Erythroblast (primary cell): ENCODE measurements around the gene LTBP4.
"Not testable (repeated sequence)": the region's sequence is repeated elsewhere in the genome, so short reads cannot be mapped to it uniquely, and the experiment has no call there.

ENCODE experiments used
- DNase-seq, 2 experiments: peaks; one replicate each; lab custom pipeline; 2025; lab: John Stamatoyannopoulos, UW
- GATA1 ChIP-seq: IDR thresholded peaks from 2 replicates; pipeline ENCODE4 v1.6.1; 2011; ENCODE audit warnings: low read depth, mild to moderate bottlenecking, control low read depth, low read length, moderate library complexity
- POLR2A ChIP-seq: IDR thresholded peaks from 2 replicates; pipeline ENCODE4 v1.6.1; 2011; ENCODE audit warnings: mild to moderate bottlenecking, low read length

Gene LTBP4

DNA sequence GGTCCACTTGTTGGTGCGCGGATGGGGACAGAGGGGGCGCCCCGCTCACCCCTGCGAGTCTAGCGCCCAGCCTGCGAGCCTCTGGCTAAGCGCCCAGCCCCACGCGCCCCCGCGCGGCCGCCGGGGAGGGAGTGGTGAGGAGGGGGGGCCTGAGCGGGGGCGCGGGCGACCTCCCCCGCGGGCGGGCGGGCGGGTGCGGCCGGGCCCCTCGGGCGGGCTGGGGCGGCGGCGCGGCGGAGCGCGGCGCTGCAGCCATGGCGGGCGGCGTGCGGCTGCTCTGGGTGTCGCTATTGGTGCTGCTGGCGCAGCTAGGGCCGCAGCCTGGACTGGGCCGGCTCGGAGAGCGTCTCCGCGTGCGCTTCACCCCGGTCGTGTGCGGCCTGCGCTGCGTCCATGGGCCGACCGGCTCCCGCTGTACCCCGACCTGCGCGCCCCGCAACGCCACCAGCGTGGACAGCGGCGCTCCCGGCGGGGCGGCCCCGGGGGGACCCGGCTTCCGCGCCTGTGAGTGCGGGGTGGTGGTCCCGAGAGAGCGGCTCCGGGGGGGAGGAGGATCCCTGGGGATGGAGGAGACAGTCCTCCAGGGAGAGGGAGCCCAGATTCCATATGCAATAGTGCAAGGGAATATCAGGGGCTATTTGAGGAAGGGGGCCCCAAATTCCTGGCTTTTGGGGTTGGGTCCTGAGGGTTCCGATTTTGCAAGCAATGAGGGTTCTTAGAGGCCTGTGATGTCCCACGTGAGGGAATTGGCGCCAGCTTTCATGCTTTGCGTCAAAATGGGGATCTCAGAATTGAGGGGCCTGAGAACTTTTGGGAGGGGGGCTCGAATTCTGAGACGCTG is at the start of gene LTBP4:
TSS of gene LTBP4 (plus strand) at position 236 of the 841 bp plus-strand sequence. CDS start at position 255, 19 bp downstream.
- TF ChIP-seq GATA1 (no peak), POLR2A (no peak)

DNA sequence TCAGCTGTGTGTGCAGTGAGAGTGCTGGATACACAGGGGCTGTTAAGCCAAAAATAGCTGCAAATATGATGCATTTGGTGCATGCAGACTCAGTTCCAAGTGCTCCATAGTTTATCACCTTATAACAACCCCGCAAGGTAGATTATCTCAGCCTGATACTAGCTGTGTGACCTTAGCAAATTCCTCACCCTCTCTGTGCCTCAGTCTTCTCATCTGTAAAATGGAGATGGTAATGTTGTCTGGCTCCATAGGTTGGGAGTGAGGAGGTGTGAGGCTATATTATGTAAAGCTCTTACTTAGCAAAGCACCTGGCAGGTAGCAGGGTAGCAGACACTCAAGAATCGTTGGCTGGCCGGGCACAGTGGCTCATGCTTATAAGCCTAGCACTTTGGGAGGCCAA is 48.3 kb upstream of the LTBP4 start:
- no peak for DNase-seq
- TF ChIP-seq POLR2A (no peak), GATA1 (no peak)

More for the DNA sequence above, at the start of gene LTBP4:
- peak; percentile 78 to 84 for DNase-seq

DNA sequence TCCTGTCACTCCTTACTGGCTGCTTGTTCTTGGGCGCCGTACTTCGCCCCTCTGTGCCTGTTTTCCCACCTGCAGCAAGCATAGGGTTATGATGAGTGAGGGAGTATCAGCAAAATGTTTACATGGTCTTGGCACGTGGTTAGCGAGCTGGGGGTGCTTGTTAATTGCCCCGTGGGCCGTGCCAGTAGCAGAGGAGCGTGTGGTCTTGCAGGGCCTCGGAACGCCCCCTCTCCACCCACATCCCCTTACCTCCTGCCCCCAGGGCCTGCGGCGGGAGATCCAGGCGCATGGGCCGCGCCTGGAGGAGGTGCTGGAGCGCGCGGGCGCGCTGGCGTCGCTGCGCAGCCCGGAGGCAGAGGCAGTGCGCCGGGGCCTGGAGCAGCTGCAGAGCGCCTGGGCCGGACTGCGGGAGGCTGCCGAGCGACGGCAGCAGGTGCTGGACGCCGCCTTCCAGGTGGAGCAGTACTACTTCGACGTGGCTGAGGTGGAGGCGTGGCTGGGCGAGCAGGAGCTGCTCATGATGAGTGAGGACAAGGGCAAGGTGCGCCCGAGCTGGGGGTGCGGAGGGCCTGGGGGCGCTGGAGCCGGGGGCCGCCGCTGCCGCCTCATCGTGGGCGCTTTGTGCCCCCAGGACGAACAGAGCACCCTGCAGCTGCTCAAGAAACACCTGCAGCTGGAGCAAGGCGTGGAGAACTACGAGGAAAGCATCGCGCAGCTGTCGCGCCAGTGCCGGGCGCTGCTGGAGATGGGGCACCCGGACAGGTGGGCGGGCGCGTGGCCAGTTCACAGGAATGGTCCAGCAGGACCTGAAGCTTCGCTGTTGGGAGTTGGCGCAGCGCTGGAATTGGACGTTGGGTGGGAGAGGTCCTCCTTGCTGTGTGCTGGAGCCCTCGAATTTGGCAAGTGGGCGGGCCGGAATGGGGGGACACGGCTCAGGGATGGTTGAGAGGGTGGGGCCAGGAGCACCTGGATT is 47.0 kb upstream of the LTBP4 start:
- TF ChIP-seq GATA1 (no peak), POLR2A (no peak)
- no peak for DNase-seq

DNA sequence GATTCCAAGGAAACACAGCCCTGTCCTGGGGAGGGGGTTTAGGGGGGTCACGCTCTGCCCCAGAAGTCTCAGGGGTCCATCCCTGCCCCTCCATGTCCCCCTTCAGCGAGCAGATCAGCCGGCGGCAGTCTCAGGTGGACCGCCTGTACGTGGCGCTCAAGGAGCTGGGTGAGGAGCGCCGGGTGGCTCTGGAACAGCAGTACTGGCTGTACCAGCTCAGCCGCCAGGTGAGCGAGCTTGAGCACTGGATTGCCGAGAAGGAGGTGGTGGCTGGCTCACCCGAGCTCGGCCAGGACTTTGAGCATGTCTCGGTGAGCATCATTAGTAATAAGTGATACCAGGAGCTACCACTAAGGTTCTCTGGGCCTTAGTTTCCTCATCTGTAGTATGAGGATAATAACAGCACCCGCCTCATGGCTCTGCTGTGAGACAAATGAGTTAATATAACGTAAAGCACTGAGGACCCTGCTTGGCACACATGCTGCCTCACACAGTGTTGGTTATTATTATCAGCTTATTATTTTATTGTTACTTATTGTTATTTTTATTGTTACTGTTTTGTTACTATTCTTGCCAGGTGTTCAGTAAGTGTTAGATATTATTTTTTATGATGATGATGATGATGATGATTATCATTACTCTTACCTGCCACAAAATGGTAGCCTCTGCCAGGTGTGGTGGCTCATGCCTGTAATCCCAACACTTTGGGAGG is 45.0 kb upstream of the LTBP4 start:
- no peak for DNase-seq
- no peak for TF ChIP-seq GATA1
- no peak for TF ChIP-seq POLR2A

- no peak for TF ChIP-seq POLR2A
- TF ChIP-seq GATA1, result no peak
These were observed 44.1 kb upstream of the LTBP4 start for GRCh38 chr19:40556953-40557530.

GRCh38 chr19:40559394-40559793 is 41.8 kb upstream of the LTBP4 start:
- no peak for DNase-seq

More at GRCh38 chr19:40556953-40557530, 44.1 kb upstream of the LTBP4 start:
- DNase-seq, result no peak

DNA sequence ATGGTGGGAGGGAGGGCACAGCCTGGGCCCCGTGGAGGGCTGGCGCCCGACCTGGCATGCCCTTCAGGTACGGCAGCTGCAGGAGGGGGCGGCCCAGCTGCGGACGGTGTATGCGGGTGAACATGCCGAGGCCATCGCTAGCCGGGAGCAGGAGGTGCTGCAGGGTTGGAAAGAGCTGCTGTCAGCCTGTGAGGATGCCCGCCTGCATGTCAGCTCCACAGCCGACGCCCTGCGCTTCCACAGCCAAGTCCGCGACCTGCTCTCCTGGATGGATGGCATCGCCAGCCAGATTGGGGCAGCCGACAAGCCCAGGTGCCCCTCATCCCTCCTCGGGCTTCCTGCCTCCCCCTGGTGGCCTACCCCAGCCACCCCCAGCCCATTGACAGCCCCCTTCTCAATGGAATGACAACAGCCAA is 41.1 kb upstream of the LTBP4 start:
- DNase-seq, result no peak
- TF ChIP-seq GATA1 (no peak), POLR2A (no peak)

More at GRCh38 chr19:40559394-40559793, 41.8 kb upstream of the LTBP4 start:
- no peak for TF ChIP-seq POLR2A
- no peak for TF ChIP-seq GATA1

DNA sequence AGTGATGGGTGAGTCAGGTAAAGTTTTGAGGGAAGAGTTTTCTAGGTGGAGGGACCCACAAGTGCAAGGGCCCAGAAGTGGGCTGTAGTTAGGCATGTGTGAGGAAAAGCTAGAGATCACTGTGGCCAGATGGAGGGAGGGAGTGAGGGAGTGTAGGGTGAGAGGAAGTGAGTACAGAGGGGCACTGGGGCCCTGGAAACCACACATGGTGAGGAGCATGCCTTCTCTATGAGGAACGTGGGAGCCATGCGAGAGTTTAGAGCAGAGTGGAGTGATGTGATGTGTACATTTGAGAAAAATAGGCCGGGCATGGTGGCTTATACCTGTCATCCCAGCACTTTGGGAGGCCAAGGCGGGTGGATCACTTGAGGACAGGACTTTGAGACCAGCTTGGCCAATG is 39.2 kb upstream of the LTBP4 start:
- no peak for TF ChIP-seq POLR2A
- TF ChIP-seq GATA1, result no peak
- DNase-seq, result no peak

GRCh38 chr19:40564535-40564934 is 36.6 kb upstream of the LTBP4 start:
- DNase-seq, result not testable (repeated sequence)

DNA sequence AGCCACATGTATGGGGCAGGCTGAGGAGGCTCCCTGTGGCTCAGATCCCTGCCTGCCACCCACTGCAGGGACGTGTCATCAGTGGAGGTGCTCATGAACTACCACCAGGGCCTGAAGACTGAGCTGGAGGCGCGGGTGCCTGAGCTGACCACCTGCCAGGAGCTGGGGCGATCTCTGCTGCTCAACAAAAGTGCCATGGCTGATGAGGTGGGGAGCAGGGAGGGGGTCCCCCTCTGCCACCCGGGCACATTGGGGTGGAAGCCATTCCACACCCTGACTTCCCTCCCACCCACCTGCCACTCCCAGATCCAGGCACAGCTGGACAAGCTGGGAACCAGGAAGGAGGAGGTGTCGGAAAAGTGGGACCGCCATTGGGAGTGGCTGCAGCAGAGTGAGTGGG is 35.8 kb upstream of the LTBP4 start:
- TF ChIP-seq POLR2A (no peak), GATA1 (no peak)

DNA sequence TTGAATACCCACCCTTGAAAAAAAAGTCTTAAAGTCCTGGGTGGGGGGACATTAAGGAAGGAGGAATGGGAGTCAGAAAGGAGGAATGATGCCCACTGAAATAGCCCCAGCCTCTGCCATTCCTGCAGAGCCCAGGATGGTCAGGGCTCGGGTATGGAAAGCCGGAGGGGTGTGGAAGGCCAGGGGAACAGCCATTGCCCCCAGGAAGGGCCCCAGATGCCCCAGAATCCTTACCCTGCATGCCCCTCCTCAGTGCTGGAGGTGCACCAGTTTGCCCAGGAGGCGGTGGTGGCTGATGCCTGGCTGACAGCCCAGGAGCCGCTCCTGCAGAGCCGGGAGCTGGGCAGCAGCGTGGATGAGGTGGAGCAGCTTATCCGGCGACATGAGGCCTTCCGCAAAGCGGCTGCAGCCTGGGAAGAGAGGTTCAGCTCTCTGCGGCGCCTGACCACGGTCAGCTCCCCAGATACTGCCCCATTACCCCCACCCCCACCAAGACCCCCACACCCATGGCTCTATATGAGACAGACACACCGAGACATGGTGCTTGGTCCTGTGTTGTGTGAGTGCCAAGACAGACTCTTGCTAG is 35.2 kb upstream of the LTBP4 start:
- no peak for DNase-seq

More for the DNA sequence above, 35.8 kb upstream of the LTBP4 start:
- no peak for DNase-seq

GRCh38 chr19:40567040-40567749 is 34.0 kb upstream of the LTBP4 start:
- no peak for DNase-seq
- TF ChIP-seq POLR2A, result no peak

More for the DNA sequence above, 35.2 kb upstream of the LTBP4 start:
- no peak for TF ChIP-seq POLR2A
- TF ChIP-seq GATA1, result no peak
